Karpas-422 (cell line): ENCODE measurements around the gene ZNF805. TPM values are rescaled to one million over a fixed set of nuclear protein-coding genes. Genes with fewer than 3 reads are reported as not detected.

Experiments used
- DNase-seq: peaks from one replicate; pipeline ENCODE4 v3.0.0-alpha.2; 2015
- H2AFZ ChIP-seq: fragments of 200-600 bp; sonication (generic); 2 replicates; pipeline ENCODE4 v1.6.1; 2014; ENCODE audit warnings: antibody characterized with exemption, low read length, mixed read lengths
- H3K27ac ChIP-seq: fragments of 200-600 bp; sonication (generic); 2 replicates; pipeline ENCODE4 v1.5.1; 2014; ENCODE audit warnings: mild to moderate bottlenecking, low read length, moderate library complexity
- H3K27me3 ChIP-seq: fragments of 200-600 bp; sonication (generic); 2 replicates; pipeline ENCODE4 v1.6.1; 2014; ENCODE audit warnings: low read length, mixed read lengths
- H3K36me3 ChIP-seq: fragments of 200-600 bp; sonication (generic); 2 replicates; pipeline ENCODE4 v1.6.1; 2014; ENCODE audit warnings: low read length, mixed read lengths; ENCODE audit not compliant: insufficient read depth
- H3K4me1 ChIP-seq: fragments of 200-600 bp; sonication (generic); 2 replicates; pipeline ENCODE4 v1.6.1; 2014; ENCODE audit warnings: mild to moderate bottlenecking, low read length, mixed read lengths
- H3K4me2 ChIP-seq: fragments of 200-600 bp; sonication (generic); 2 replicates; pipeline ENCODE4 v1.6.1; 2014; ENCODE audit warnings: low read length, low read depth, mild to moderate bottlenecking; ENCODE audit not compliant: poor library complexity, severe bottlenecking
- H3K4me3 ChIP-seq: fragments of 200-600 bp; sonication (generic); 2 replicates; pipeline ENCODE4 v1.5.1; 2014; ENCODE audit warnings: mild to moderate bottlenecking, antibody characterized with exemption, low read length, mixed read lengths
- H3K79me2 ChIP-seq: fragments of 200-600 bp; sonication (generic); 2 replicates; pipeline ENCODE4 v1.6.1; 2014; ENCODE audit warnings: mild to moderate bottlenecking, low read length, mixed read lengths
- H3K9ac ChIP-seq: fragments of 200-600 bp; sonication (generic); 2 replicates; pipeline ENCODE4 v1.6.0; 2014; ENCODE audit warnings: low read length
- H3K9me2 ChIP-seq: fragments of 200-600 bp; sonication (generic), shearing (Covaris generic); replicated peaks from 2 replicates; pipeline ENCODE4 v1.6.0; 2014; ENCODE audit warnings: mild to moderate bottlenecking, low read length, moderate library complexity; ENCODE audit not compliant: insufficient read depth
- H3K9me3 ChIP-seq: fragments of 300-700, 200-600 bp; sonication (generic); 2 replicates; pipeline ENCODE4 v1.6.1; 2014; ENCODE audit warnings: low read length, mixed read lengths
- H4K20me1 ChIP-seq: fragments of 200-600 bp; sonication (generic); 2 replicates; pipeline ENCODE4 v1.6.1; 2014; ENCODE audit warnings: mild to moderate bottlenecking, antibody characterized with exemption, low read length, low read depth; ENCODE audit not compliant: insufficient read depth
- total RNA-seq: library from RNA; depleted of rRNA; stranded (reverse); fragments of >200 nt; shearing (Covaris generic); gene quantifications from 2 replicates; pipeline ENCODE4 v1.2.3, GENCODE V29; 2014; ENCODE audit warnings: low replicate concordance; rRNA removed

Gene ZNF805
- total RNA-seq, 1 experiment from 2014 or later: 20.5 TPM

DNA sequence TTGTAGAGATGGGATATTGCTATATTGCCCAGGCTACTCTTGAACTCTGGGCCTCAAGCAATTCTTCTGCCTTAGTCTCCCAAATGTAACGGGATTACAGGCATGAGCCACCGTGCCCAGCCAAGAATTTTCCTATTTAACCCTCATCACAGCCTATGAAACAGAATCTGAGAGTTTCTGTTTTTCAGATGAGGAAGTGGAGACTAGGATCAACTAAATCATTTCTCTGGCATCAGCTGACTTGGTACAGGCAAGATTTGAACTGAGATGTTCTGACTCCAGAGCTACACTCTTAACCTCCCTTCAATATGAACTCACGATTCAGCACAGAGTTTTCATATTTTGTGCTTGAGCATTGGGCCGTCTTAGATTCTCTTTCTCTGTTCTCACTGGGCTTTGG, 47.9 kb downstream of the ZNF805 start:
- no peak for DNase-seq
- no peaks in the 10 kb centered on the region for H3K4me1 ChIP-seq
- H2AFZ ChIP-seq: no peak overlapping the region
- H4K20me1 ChIP-seq: peaks cover 3% of the 10 kb centered on the region; the same call in 1 of the 2 replicates
- no peak overlapping the region for H3K4me2 ChIP-seq
- H3K36me3 ChIP-seq: peaks cover 92% of the 10 kb centered on the region
- H3K4me3 ChIP-seq: no peak overlapping the region
- H3K79me2 ChIP-seq: peaks cover 98% of the 10 kb centered on the region
- H3K9me2 ChIP-seq: no peaks in the 10 kb centered on the region
- H3K27ac ChIP-seq: no peak overlapping the region
- no peak overlapping the region for H3K9ac ChIP-seq
- no peaks in the 10 kb centered on the region for H3K27me3 ChIP-seq
- H3K9me3 ChIP-seq: peaks cover 22% of the 10 kb centered on the region

DNA sequence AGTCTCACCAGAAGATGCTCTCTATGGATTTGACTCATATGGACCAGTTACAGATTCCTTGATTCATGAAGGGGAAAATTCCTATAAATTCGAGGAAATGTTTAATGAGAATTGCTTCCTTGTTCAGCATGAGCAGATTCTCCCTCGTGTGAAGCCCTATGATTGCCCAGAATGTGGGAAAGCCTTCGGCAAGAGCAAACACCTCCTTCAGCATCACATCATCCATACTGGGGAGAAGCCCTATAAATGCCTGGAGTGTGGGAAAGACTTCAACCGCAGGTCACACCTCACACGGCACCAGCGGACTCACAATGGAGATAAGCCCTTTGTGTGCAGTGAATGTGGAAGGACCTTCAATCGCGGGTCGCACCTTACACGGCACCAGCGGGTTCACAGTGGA, 50.5 kb downstream of the ZNF805 start:
- no peak overlapping the region for H3K4me3 ChIP-seq
- H3K4me1 ChIP-seq: no peaks in the 10 kb centered on the region
- H4K20me1 ChIP-seq: peaks cover 3% of the 10 kb centered on the region; the same call in 1 of the 2 replicates
- H3K9me2 ChIP-seq: no peaks in the 10 kb centered on the region
- H3K79me2 ChIP-seq: peaks cover 98% of the 10 kb centered on the region
- peaks cover 97% of the 10 kb centered on the region for H3K36me3 ChIP-seq
- no peak overlapping the region for H3K9ac ChIP-seq
- DNase-seq: no peak
- no peaks in the 10 kb centered on the region for H3K27me3 ChIP-seq
- H2AFZ ChIP-seq: no peak overlapping the region
- H3K27ac ChIP-seq: no peak overlapping the region
- no peak overlapping the region for H3K4me2 ChIP-seq
- peaks cover 29% of the 10 kb centered on the region for H3K9me3 ChIP-seq

DNA sequence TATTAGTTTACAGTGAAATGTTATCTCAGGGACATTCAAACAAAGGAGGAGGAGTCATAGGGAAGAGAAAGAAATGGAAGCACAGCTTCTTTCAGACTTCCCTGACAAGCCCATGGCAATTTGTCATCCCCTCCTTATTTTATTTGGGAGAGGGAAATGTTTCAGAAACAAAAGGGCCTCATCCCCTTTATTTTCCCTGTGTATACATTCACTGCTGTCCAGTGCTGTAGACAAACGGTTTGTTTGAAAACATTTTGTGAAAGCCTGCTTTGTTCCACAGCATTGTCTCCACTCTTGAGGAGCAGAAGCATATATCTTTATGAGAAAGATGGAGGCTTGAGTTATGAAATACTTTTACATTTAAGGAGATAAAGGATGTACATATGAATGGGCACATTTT, 52.1 kb downstream of the ZNF805 start:
- Histone ChIP-seq H3K9ac (no peak overlapping the region), H3K4me3 (no peak overlapping the region), H3K4me2 (no peak overlapping the region), H3K27ac (no peak overlapping the region), H3K9me3 (peaks cover 29% of the 10 kb centered on the region), H3K36me3 (peaks cover 94% of the 10 kb centered on the region), H2AFZ (no peak overlapping the region), H3K27me3 (no peaks in the 10 kb centered on the region), H3K9me2 (no peaks in the 10 kb centered on the region), H3K4me1 (no peaks in the 10 kb centered on the region), H4K20me1 (peaks cover 3% of the 10 kb centered on the region; the same call in 1 of the 2 replicates), H3K79me2 (peaks cover 97% of the 10 kb centered on the region)
- no peak for DNase-seq

DNA sequence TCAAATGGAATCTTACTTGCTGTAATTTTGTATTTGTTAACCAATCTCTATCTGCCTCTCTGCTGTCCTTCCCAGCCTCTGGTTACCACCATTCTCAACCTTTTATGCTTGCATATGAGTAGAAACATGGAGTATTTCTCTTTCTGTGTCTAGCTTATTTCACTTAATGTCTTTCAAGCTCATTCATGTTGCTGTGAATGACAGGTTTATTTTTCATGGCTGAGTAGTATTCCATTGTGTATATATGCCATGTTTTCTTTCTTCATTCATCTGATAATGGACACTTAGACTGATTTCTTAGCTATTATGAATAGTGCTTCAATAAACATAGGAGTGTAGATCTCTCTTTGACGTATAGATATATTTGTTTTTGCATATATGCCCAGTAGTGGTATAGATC, 53.3 kb downstream of the ZNF805 start:
- Histone ChIP-seq H3K4me1 (no peaks in the 10 kb centered on the region), H4K20me1 (no peaks in the 10 kb centered on the region)

DNA sequence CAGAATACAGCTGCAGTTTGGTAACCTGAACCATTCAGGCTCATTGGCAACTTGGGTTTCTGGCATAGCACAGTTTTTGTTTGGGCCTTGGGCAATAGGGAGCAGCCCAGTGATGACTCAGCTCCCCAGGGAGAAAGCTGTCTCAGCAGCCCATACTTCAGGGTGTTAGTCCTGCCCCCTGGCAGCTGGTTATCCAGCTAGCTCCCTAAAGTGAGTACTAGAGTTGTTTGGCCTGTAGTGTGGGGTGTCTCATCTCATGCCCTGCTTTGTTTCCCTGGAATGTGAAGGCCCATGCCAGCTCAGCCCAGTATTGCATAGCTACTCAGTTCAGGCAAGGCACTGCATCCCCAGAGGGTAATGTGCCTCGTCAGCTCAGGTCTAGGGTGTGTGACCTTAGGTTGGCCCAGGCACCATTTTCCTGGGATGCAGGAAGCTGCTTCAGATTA, 61.6 kb downstream of the ZNF805 start:
- Histone ChIP-seq H3K9me2 (no peaks in the 10 kb centered on the region), H3K27me3 (no peaks in the 10 kb centered on the region), H4K20me1 (peaks cover 12% of the 10 kb centered on the region), H3K79me2 (peaks cover 57% of the 10 kb centered on the region), H3K4me3 (no peak overlapping the region), H3K27ac (no peak overlapping the region), H3K9me3 (no peaks in the 10 kb centered on the region), H3K9ac (no peak overlapping the region), H3K4me1 (peaks cover 10% of the 10 kb centered on the region), H3K4me2 (no peak overlapping the region), H2AFZ (no peak overlapping the region), H3K36me3 (peaks cover 54% of the 10 kb centered on the region)
- peak; percentile 75 for DNase-seq

More for the DNA sequence above, 53.3 kb downstream of the ZNF805 start:
- Histone ChIP-seq H3K9ac (no peak overlapping the region), H3K4me2 (no peak overlapping the region), H3K36me3 (peaks cover 91% of the 10 kb centered on the region), H3K4me3 (no peak overlapping the region), H3K9me3 (peaks cover 26% of the 10 kb centered on the region), H2AFZ (no peak overlapping the region), H3K9me2 (no peaks in the 10 kb centered on the region), H3K27me3 (no peaks in the 10 kb centered on the region), H3K27ac (no peak overlapping the region), H3K79me2 (peaks cover 97% of the 10 kb centered on the region)
- no peak for DNase-seq

DNA sequence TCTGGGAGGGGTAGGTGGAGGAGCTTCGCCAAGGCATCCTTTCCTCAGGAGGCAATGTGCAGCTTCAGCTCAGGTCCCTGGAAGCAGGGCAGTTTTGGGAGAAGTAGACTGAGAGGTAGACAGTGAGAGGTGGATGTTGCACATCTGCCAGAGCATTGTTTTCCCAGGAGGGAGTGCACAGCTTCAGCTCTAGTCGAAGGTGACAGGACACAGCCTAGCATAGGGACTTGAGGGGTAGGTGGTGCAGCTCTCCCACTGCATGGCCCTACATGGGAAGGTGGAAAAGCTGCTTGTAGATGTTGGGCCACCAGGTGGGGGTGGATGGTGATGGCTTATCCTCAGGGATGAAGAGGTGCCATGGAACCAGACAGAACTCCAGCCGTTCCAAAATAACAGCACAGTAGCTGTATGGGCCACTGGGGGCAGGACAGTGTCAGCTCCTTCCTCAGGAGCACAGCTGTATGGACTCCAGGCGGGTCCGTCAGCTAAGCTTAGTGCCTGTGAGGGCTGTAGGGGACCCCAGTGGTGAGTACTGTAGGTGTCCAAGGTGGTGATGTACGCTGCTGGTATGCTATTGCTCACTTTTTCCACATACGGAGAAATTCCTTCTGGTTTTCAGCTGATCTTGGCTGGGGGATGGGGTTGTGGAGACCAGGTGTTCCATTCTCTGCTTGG, 62.4 kb downstream of the ZNF805 start:
- Histone ChIP-seq H3K9ac (no peak overlapping the region), H3K4me2 (no peak overlapping the region), H3K36me3 (peaks cover 47% of the 10 kb centered on the region), H2AFZ (no peak overlapping the region), H3K9me2 (no peaks in the 10 kb centered on the region), H3K27ac (no peak overlapping the region), H3K27me3 (no peaks in the 10 kb centered on the region), H3K4me3 (no peak overlapping the region), H3K9me3 (no peaks in the 10 kb centered on the region), H3K79me2 (peaks cover 50% of the 10 kb centered on the region), H4K20me1 (peaks cover 12% of the 10 kb centered on the region), H3K4me1 (peaks cover 10% of the 10 kb centered on the region)
- DNase-seq: no peak

Other genes with a start within 250 kb of the ZNF805 start
- not detected in 2 replicates for gene USP29, start 120.6 kb upstream of the ZNF805 start, total RNA-seq
- gene ZIM3, start 95.4 kb upstream of the ZNF805 start, total RNA-seq: not detected in 2 replicates
- not detected in 2 replicates for gene DUXA, start 73.1 kb upstream of the ZNF805 start, total RNA-seq
- 30.0 and 81.8 TPM in 2 replicates for gene ZNF264, start 49.1 kb upstream of the ZNF805 start, total RNA-seq
- 2.8 and 6.1 TPM in 2 replicates for gene AURKC, start 9.6 kb upstream of the ZNF805 start, total RNA-seq
- 95.1 and 113 TPM in 2 replicates for gene ZNF460, start 39.9 kb downstream of the ZNF805 start, total RNA-seq
- 19.8 and 21.6 TPM in 2 replicates for gene ZNF543, start 79.8 kb downstream of the ZNF805 start, total RNA-seq
- 6.9 and 10.0 TPM in 2 replicates for gene ZNF304, start 110.6 kb downstream of the ZNF805 start, total RNA-seq
- 19.5 and 30.0 TPM in 2 replicates for gene TRAPPC2B, start 122.9 kb downstream of the ZNF805 start, total RNA-seq
- gene ZNF547, start 122.9 kb downstream of the ZNF805 start, total RNA-seq: 3.1 and 6.5 TPM in 2 replicates
- gene ZNF548, start 149.2 kb downstream of the ZNF805 start, total RNA-seq: 37.3 and 40.4 TPM in 2 replicates
- gene ZNF17, start 170.5 kb downstream of the ZNF805 start, total RNA-seq: 17.0 and 19.2 TPM in 2 replicates
- 20.9 and 43.4 TPM in 2 replicates for gene ZNF749, start 194.7 kb downstream of the ZNF805 start, total RNA-seq
- not detected in 2 replicates for gene VN1R1, start 216.5 kb downstream of the ZNF805 start, total RNA-seq
- gene ZNF772, start 236.9 kb downstream of the ZNF805 start, total RNA-seq: 0.45 and 4.6 TPM in 2 replicates
- gene ZNF419, start 247.1 kb downstream of the ZNF805 start, total RNA-seq: 4.2 and 5.1 TPM in 2 replicates